Thyroid gland (tissue), 4 donors: ENCODE results near the gene ZBTB5.

ENCODE experiments used
- CTCF ChIP-seq, 6 experiments: fragments of 200-600 bp in 3 of 6; fragments of 450-650 bp in 3 of 6; sonication (generic) in 3 of 6; IDR thresholded peaks; one replicate each; pipeline ENCODE4 v1.5.1; 2016 to 2019; ENCODE audit warnings: antibody characterized with exemption in 6 of 6, mild to moderate bottlenecking in 2 of 6, inconsistent platforms in 1 of 6, moderate library complexity in 1 of 6
- POLR2A ChIP-seq, 2 donors: fragments of 450-650 bp; IDR thresholded peaks; one replicate each; pipeline ENCODE4 v1.6.1; 2017; ENCODE audit warnings: antibody characterized with exemption in 2 of 2, mild to moderate bottlenecking in 2 of 2, moderate library complexity in 1 of 2

GRCh38 chr9:37425298-37425752 lies 39.9 kb downstream of the ZBTB5 start:
- TF ChIP-seq CTCF (IDR thresholded peaks at IDR 0.05) (no peak), POLR2A (IDR thresholded peaks at IDR 0.05) (no peak)
